HepG2 (cell line): Measurements from ENCODE around the gene ELP6. TPM values are rescaled to one million over a fixed set of nuclear protein-coding genes. Genes with fewer than 3 reads are reported as not detected.
A peak's percentile ranks its signal among the peaks of the same experiment; 100 is the strongest.

ENCODE experiments used
- ATAC-seq: fragments of 200-7000 bp; cut with Tn5 transposase; 3 replicates; pipeline ENCODE4 v1.9.1; 2020; ENCODE audit warnings: mild to moderate bottlenecking, moderate library complexity
- BruUV-seq: library from RNA; stranded (reverse); fragments of 400-500 nt; replicated peaks from 2 replicates; lab custom pipeline; 2021; lab: Mats Ljungman, UMichigan
- CTCF ChIA-PET: fragments of 300-600 bp; formaldehyde crosslinking; extraction: SDS; loops from one replicate; lab custom pipeline; 2021; ENCODE audit warnings: low total read pairs, inconsistent platforms, low intra/inter-chr PET ratio; lab: Yijun Ruan, JAX
- POLR2A ChIA-PET: fragments of 350-600 bp; sonication (Branson Sonifier 250); formaldehyde crosslinking; loops from one replicate; lab custom pipeline; 2020; ENCODE audit warnings: antibody characterized with exemption, inconsistent platforms; lab: Yijun Ruan, JAX
- DNase-seq: peaks from one replicate; pipeline ENCODE4 v3.0.0-alpha.2; 2015; ENCODE audit warnings: low spot score
- FAIRE-seq: peaks from 3 replicates; lab custom pipeline; 2011; peaks lifted over from hg19 to GRCh38; lab: Jason Lieb, UNC
- H2AFZ ChIP-seq: one replicate; pipeline ENCODE4 v1.6.1; 2011; ENCODE audit warnings: low read length, inconsistent platforms
- H3K27ac ChIP-seq: fragments of 300-600 bp; 3 replicates; pipeline ENCODE4 v1.8.0; 2011; ENCODE audit warnings: mixed run types, mild to moderate bottlenecking, mixed read lengths, low read length, inconsistent platforms; ENCODE audit not compliant: insufficient read depth; ENCODE audit errors: extremely low read length
- H3K27me3 ChIP-seq, 2 experiments: fragments of 200-600 bp in 1 of 2; 2 replicates in 1 of 2; 3 replicates in 1 of 2; pipeline versions ENCODE4 v1.6.0 to v1.8.0; 2011; ENCODE audit warnings: low read length in 2 of 2, mild to moderate bottlenecking in 2 of 2, moderate library complexity in 2 of 2, inconsistent platforms in 1 of 2; ENCODE audit not compliant: insufficient read depth in 2 of 2, control insufficient read depth in 1 of 2
- H3K36me3 ChIP-seq, 2 experiments: fragments of 200-600 bp in 1 of 2; replicated peaks in 1 of 2; 2 replicates in 1 of 2; 3 replicates in 1 of 2; pipeline versions ENCODE4 v1.5.1 to v1.8.0; 2011; ENCODE audit warnings: low read length in 2 of 2, inconsistent platforms in 1 of 2; ENCODE audit not compliant: insufficient read depth in 2 of 2, control insufficient read depth in 1 of 2
- H3K4me1 ChIP-seq: 2 replicates; pipeline ENCODE4 v1.5.1; 2012; ENCODE audit warnings: low read length, inconsistent platforms; ENCODE audit not compliant: insufficient read depth
- H3K4me2 ChIP-seq: 2 replicates; pipeline ENCODE4 v1.6.0; 2011; ENCODE audit warnings: low read depth, low read length, inconsistent platforms
- H3K4me3 ChIP-seq, 3 experiments: fragments of 200-600 bp in 1 of 3; sonication (generic), shearing (Covaris generic) in 1 of 3; replicated peaks in 1 of 3; 2 replicates each; pipeline ENCODE4 v1.5.1; 2011 to 2016; ENCODE audit warnings: low read length in 3 of 3, inconsistent platforms in 2 of 3, low read depth in 2 of 3, mild to moderate bottlenecking in 2 of 3, control low read depth in 1 of 3, mixed read lengths in 1 of 3; ENCODE audit not compliant: insufficient read depth in 1 of 3
- H3K79me2 ChIP-seq: one replicate; pipeline ENCODE4 v1.6.1; 2011; ENCODE audit warnings: low read length, inconsistent platforms; ENCODE audit not compliant: insufficient read depth
- H3K9ac ChIP-seq: 2 replicates; pipeline ENCODE4 v1.6.0; 2011; ENCODE audit warnings: mild to moderate bottlenecking, low read depth, low read length, inconsistent platforms; ENCODE audit not compliant: insufficient read depth
- H3K9me3 ChIP-seq: 2 replicates; pipeline ENCODE4 v1.5.1; 2012; ENCODE audit warnings: mild to moderate bottlenecking, low read length
- H4K20me1 ChIP-seq: 2 replicates; pipeline ENCODE4 v1.6.0; 2011; ENCODE audit warnings: inconsistent platforms, mild to moderate bottlenecking, low read length, moderate library complexity; ENCODE audit not compliant: insufficient read depth
- CREM ChIP-seq, 2 experiments: sonication (generic) in 1 of 2; formaldehyde crosslinking in 1 of 2; IDR thresholded peaks; 2 replicates each; pipeline versions ENCODE4 v1.4.0 to v1.6.1; 2016 to 2020; ENCODE audit warnings: antibody characterized with exemption in 1 of 2, mild to moderate bottlenecking in 1 of 2, missing genetic modification reagents in 1 of 2
- MYNN ChIP-seq: sonication (generic); formaldehyde crosslinking; IDR thresholded peaks from 2 replicates; pipeline ENCODE4 v1.4.0; 2020; ENCODE audit warnings: mild to moderate bottlenecking, low read depth, missing genetic modification reagents
- NR2F6 ChIP-seq, 2 experiments: IDR thresholded peaks; 2 replicates each; pipeline ENCODE4 v1.6.1; 2016; ENCODE audit warnings: antibody characterized with exemption in 1 of 2, mild to moderate bottlenecking in 1 of 2
- PCBP1 ChIP-seq: fragments of 200-400 bp; formaldehyde crosslinking; IDR thresholded peaks from 2 replicates; pipeline ENCODE4 v1.6.1; 2017; ENCODE audit warnings: mild to moderate bottlenecking, low read depth, low read length, borderline replicate concordance
- PHF8 ChIP-seq: sonication (generic); formaldehyde crosslinking; IDR thresholded peaks from 2 replicates; pipeline ENCODE4 v1.5.0; 2020; ENCODE audit warnings: missing genetic modification reagents
- PRPF4 ChIP-seq: fragments of 200-400 bp; formaldehyde crosslinking; IDR thresholded peaks from 2 replicates; pipeline ENCODE4 v1.6.1; 2016; ENCODE audit warnings: low read length, low read depth; ENCODE audit not compliant: poor library complexity, severe bottlenecking
- RXRA ChIP-seq: sonication (generic); formaldehyde crosslinking; IDR thresholded peaks from 2 replicates; pipeline ENCODE4 v1.5.1; 2020; ENCODE audit warnings: missing genetic modification reagents
- TRAFD1 ChIP-seq: sonication (generic); formaldehyde crosslinking; IDR thresholded peaks from 2 replicates; pipeline ENCODE4 v1.5.1; 2020; ENCODE audit warnings: missing genetic modification reagents, mild to moderate bottlenecking, borderline replicate concordance
- ZNF556 ChIP-seq: sonication (generic); formaldehyde crosslinking; IDR thresholded peaks from 2 replicates; pipeline ENCODE4 v1.4.0; 2020; ENCODE audit warnings: mild to moderate bottlenecking, missing genetic modification reagents, borderline replicate concordance
- WGBS: methylation state at CpG from one replicate; pipeline ENCODE4 v1.1.6; 2017; ENCODE audit warnings: low lambda C conversion rate; 5-methylcytosine and 5-hydroxymethylcytosine counted together
- in situ Hi-C: cut with HindIII; loops from 2 replicates; pipeline ENCODE4 v1.10.0; 2017; ENCODE audit warnings: low pct_unique_long_range_greater_than_20kb; ENCODE audit not compliant: extremely low pct_ligation_motif_present
- intact Hi-C: fragments of 100-400 bp; cut with micrococcal nuclease; formaldehyde crosslinking; loops from one replicate; pipeline ENCODE4 v1.10.0; 2022; ENCODE audit not compliant: unreplicated experiment
- polyA plus RNA-seq, 8 experiments: library from polyadenylated mRNA; depleted of rRNA in 3 of 8; stranded (reverse) in 7 of 8; unstranded in 1 of 8; fragments of >200 nt; fragmentation: Illumina TruSeq in 4 of 8; extraction: Trizol in 4 of 8; gene quantifications; 2 replicates each; pipeline versions ENCODE4 v1.2.1 to v1.2.3, GENCODE V29; 2011 to 2016; ENCODE audit warnings: low read depth in 4 of 8, missing spikeins in 1 of 8, mixed read lengths in 1 of 8; ENCODE audit not compliant: insufficient read depth in 1 of 8
- total RNA-seq, 5 experiments: library from RNA; depleted of rRNA; stranded (reverse); fragments of >200 nt; fragmentation: Illumina TruSeq; extraction: Trizol; gene quantifications; 2 replicates each; pipeline ENCODE4 v1.2.3, GENCODE V29; 2016; ENCODE audit warnings: low read depth in 1 of 5
- TF ChIP-seq, protein P1 (sequence below): sonication (generic); formaldehyde crosslinking; IDR thresholded peaks from 2 replicates; pipeline ENCODE4 v1.4.0; 2020; ENCODE audit warnings: missing genetic modification reagents
- TF ChIP-seq, protein P2 (sequence below): IDR thresholded peaks from 2 replicates; pipeline ENCODE4 v1.6.1; 2016; ENCODE audit warnings: missing biosample characterization, missing genetic modification reagents, low read depth

The ELP6 gene
- total and polyA plus RNA-seq, 2 of the 13 experiments (the other 11 are each of a cell fraction or from before 2014, with no cell fraction given) = 45.0 to 49.3 TPM

GRCh38 chr3:47491186-47491585 lies 22.3 kb downstream of the ELP6 start:
- in situ Hi-C loops = no loop called here
- POLR2A ChIA-PET = no interaction called here

More at GRCh38 chr3:47491186-47491585, 22.3 kb downstream of the ELP6 start:
- no peak for ATAC-seq
- no peak for DNase-seq
- Histone ChIP-seq H3K27me3 (no peaks in the 10 kb centered on the region), H3K79me2 (no peaks in the 10 kb centered on the region), H3K4me2 (no peak overlapping the region), H4K20me1 (no peaks in the 10 kb centered on the region), H2AFZ (no peak overlapping the region), H3K4me1 (no peaks in the 10 kb centered on the region), H3K9ac (no peak overlapping the region), H3K27ac (no peak overlapping the region), H3K4me3 (no peak overlapping the region), H3K36me3 (peaks cover 8 to 15% of the 10 kb centered on the region in 2 experiments; a peak in 4 of 5 replicates), H3K9me3 (no peaks in the 10 kb centered on the region)
- TSS peak; percentile 50 for BruUV-seq
- 96% methylated on average over 3 of the region's 3 CpGs for WGBS
- CTCF ChIA-PET = no interaction called here
- FAIRE-seq = no peak
- TF ChIP-seq NR2F6 (IDR thresholded peaks at IDR 0.05) = no peak
- no peak for TF ChIP-seq NR2F6 (CRISPR knock-in tag; IDR thresholded peaks at IDR 0.05)
- TF ChIP-seq ZNF556 (CRISPR knock-in tag) = no peak
- TF ChIP-seq PRPF4 = no peak
- TF ChIP-seq, protein P1, sequence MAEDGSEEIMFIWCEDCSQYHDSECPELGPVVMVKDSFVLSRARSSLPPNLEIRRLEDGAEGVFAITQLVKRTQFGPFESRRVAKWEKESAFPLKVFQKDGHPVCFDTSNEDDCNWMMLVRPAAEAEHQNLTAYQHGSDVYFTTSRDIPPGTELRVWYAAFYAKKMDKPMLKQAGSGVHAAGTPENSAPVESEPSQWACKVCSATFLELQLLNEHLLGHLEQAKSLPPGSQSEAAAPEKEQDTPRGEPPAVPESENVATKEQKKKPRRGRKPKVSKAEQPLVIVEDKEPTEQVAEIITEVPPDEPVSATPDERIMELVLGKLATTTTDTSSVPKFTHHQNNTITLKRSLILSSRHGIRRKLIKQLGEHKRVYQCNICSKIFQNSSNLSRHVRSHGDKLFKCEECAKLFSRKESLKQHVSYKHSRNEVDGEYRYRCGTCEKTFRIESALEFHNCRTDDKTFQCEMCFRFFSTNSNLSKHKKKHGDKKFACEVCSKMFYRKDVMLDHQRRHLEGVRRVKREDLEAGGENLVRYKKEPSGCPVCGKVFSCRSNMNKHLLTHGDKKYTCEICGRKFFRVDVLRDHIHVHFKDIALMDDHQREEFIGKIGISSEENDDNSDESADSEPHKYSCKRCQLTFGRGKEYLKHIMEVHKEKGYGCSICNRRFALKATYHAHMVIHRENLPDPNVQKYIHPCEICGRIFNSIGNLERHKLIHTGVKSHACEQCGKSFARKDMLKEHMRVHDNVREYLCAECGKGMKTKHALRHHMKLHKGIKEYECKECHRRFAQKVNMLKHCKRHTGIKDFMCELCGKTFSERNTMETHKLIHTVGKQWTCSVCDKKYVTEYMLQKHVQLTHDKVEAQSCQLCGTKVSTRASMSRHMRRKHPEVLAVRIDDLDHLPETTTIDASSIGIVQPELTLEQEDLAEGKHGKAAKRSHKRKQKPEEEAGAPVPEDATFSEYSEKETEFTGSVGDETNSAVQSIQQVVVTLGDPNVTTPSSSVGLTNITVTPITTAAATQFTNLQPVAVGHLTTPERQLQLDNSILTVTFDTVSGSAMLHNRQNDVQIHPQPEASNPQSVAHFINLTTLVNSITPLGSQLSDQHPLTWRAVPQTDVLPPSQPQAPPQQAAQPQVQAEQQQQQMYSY = no peak
- TF ChIP-seq CREM (IDR thresholded peaks at IDR 0.05) = no peak
- no peak for TF ChIP-seq CREM (CRISPR knock-in tag; IDR thresholded peaks at IDR 0.05)
- TF ChIP-seq TRAFD1 = no peak
- TF ChIP-seq PCBP1 = no peak
- TF ChIP-seq PHF8 (CRISPR knock-in tag) = no peak
- no peak for TF ChIP-seq RXRA (CRISPR knock-in tag)
- TF ChIP-seq, protein P2, sequence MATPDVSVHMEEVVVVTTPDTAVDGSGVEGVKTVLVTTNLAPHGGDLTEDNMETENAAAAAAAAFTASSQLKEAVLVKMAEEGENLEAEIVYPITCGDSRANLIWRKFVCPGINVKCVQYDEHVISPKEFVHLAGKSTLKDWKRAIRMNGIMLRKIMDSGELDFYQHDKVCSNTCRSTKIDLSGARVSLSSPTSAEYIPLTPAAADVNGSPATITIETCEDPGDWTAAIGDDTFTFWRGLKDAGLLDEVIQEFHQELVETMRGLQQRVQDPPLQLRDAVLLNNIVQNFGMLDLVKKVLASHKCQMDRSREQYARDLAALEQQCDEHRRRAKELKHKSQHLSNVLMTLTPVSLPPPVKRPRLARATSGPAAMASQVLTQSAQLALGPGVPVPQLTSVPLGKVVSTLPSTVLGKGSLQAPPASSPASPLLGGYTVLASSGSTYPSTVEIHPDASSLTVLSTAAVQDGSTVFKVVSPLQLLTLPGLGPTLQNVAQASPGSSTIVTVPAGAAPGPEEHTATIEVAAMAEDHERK (CRISPR knock-in tag) = no peak
- no peak for TF ChIP-seq MYNN (CRISPR knock-in tag)
- intact Hi-C loops = no loop called here
